WTC11 (cell line): ENCODE data around the gene MICAL2. TPM values are rescaled to one million over a fixed set of nuclear protein-coding genes. Genes with fewer than 3 reads are reported as not detected.

Source experiments
- ATAC-seq: fragments of 200-7000 bp; cut with Tn5 transposase; 2 replicates; pipeline ENCODE4 v1.10.0; 2021; ENCODE audit warnings: mild to moderate bottlenecking, moderate library complexity
- CTCF ChIA-PET: fragments of 300-600 bp; sonication (Branson Sonifier 250); formaldehyde crosslinking; loops from one replicate; lab custom pipeline; 2021; ENCODE audit warnings: antibody characterized with exemption; lab: Charles Lee
- POLR2A ChIA-PET: fragments of 350-600 bp; sonication (Branson Sonifier 250); formaldehyde crosslinking; loops from one replicate; lab custom pipeline; 2021; ENCODE audit warnings: antibody characterized with exemption; lab: Charles Lee
- DNase-seq: peaks from one replicate; pipeline ENCODE4 v3.0.0; 2021; ENCODE audit warnings: low spot score
- H3K27ac Mint-ChIP-seq: 2 replicates; pipeline ENCODE4 v1.8.0; 2021; ENCODE audit warnings: mixed read lengths
- H3K27me3 Mint-ChIP-seq: 2 replicates; pipeline ENCODE4 v1.8.0; 2021; ENCODE audit warnings: low read depth, mild to moderate bottlenecking, moderate library complexity, mixed read lengths
- H3K36me3 Mint-ChIP-seq: 2 replicates; pipeline ENCODE4 v1.8.0; 2021; ENCODE audit warnings: mixed read lengths
- H3K4me1 Mint-ChIP-seq: 2 replicates; pipeline ENCODE4 v1.8.0; 2022; ENCODE audit warnings: mixed read lengths
- H3K4me3 Mint-ChIP-seq: 2 replicates; pipeline ENCODE4 v1.8.0; 2021; ENCODE audit warnings: mild to moderate bottlenecking, moderate library complexity, mixed read lengths
- H3K9me3 Mint-ChIP-seq: 2 replicates; pipeline ENCODE4 v1.8.0; 2021; ENCODE audit warnings: mixed read lengths
- AR ChIP-seq: fragments of 250-450 bp; sonication (Bioruptor Pico); IDR thresholded peaks from 2 replicates; pipeline ENCODE4 v1.9.0; 2021; ENCODE audit warnings: mild to moderate bottlenecking
- JUN ChIP-seq: sonication (generic); formaldehyde crosslinking; IDR thresholded peaks from 2 replicates; pipeline ENCODE4 v1.8.0; 2023; ENCODE audit warnings: mild to moderate bottlenecking, missing genetic modification reagents
- MLX ChIP-seq: sonication (generic); formaldehyde crosslinking; IDR thresholded peaks from 2 replicates; pipeline ENCODE4 v1.8.1; 2023; ENCODE audit warnings: mild to moderate bottlenecking, missing genetic modification reagents, moderate library complexity
- MXD4 ChIP-seq: fragments of 250-450 bp; sonication (Bioruptor Pico); IDR thresholded peaks from 2 replicates; pipeline ENCODE4 v1.8.0; 2021; ENCODE audit warnings: mild to moderate bottlenecking, moderate library complexity, borderline replicate concordance
- NFYB ChIP-seq: sonication (generic); formaldehyde crosslinking; conservative IDR thresholded peaks from 2 replicates; pipeline ENCODE4 v1.8.0; 2022; ENCODE audit warnings: low read depth, missing genetic modification reagents
- STAT6 ChIP-seq: sonication (generic); formaldehyde crosslinking; conservative IDR thresholded peaks from 2 replicates; pipeline ENCODE4 v1.8.1; 2023; ENCODE audit warnings: mild to moderate bottlenecking, low read depth, missing genetic modification reagents, moderate library complexity
- USF2 ChIP-seq: sonication (generic); formaldehyde crosslinking; IDR thresholded peaks from 2 replicates; pipeline ENCODE4 v1.8.1; 2023; ENCODE audit warnings: mild to moderate bottlenecking, missing genetic modification reagents, moderate library complexity
- ZNF121 ChIP-seq: sonication (generic); formaldehyde crosslinking; IDR thresholded peaks from 2 replicates; pipeline ENCODE4 v1.8.0; 2023; ENCODE audit warnings: missing genetic modification reagents
- ZNF416 ChIP-seq: fragments of 250-450 bp; sonication (Bioruptor Pico); IDR thresholded peaks from 2 replicates; pipeline ENCODE4 v1.9.0; 2021; ENCODE audit warnings: mild to moderate bottlenecking, inconsistent platforms
- ZNF532 ChIP-seq: fragments of 250-450 bp; sonication (Bioruptor Pico); IDR thresholded peaks from 2 replicates; pipeline ENCODE4 v1.9.0; 2021; ENCODE audit warnings: mild to moderate bottlenecking, borderline replicate concordance
- total RNA-seq: library from RNA; stranded (reverse); gene quantifications from 3 replicates; pipeline ENCODE4 v1.2.3, GENCODE V29; 2021

Gene MICAL2
- total RNA-seq, 1 experiment from 2014 or later = 3.1 TPM

- H3K36me3 Mint-ChIP-seq = no peaks in the 10 kb centered on the region
- no peak for TF ChIP-seq STAT6 (CRISPR knock-in tag)
- H3K9me3 Mint-ChIP-seq = no peaks in the 10 kb centered on the region
- no peak overlapping the region for H3K27ac Mint-ChIP-seq
- DNase-seq = no peak
- H3K27me3 Mint-ChIP-seq = no peaks in the 10 kb centered on the region
- ATAC-seq = no peak
- ChIA-PET CTCF (no interaction called here), POLR2A (no interaction called here)
- no peaks in the 10 kb centered on the region for H3K4me1 Mint-ChIP-seq
- H3K4me3 Mint-ChIP-seq = no peak overlapping the region
Observed at GRCh38 chr11:12192794-12193514, 82.6 kb downstream of the MICAL2 start.

- no peaks in the 10 kb centered on the region for H3K9me3 Mint-ChIP-seq
- no peaks in the 10 kb centered on the region for H3K4me1 Mint-ChIP-seq
- H3K4me3 Mint-ChIP-seq = no peak overlapping the region
- H3K27ac Mint-ChIP-seq = no peak overlapping the region
- POLR2A ChIA-PET = no interaction called here
- no peak for ATAC-seq
- H3K36me3 Mint-ChIP-seq = no peaks in the 10 kb centered on the region
- TF ChIP-seq ZNF416 (CRISPR knock-in tag) (no peak), MLX (CRISPR knock-in tag) (no peak), MXD4 (CRISPR knock-in tag) (no peak), ZNF121 (CRISPR knock-in tag) (no peak), JUN (CRISPR knock-in tag) (no peak), AR (CRISPR knock-in tag) (no peak), ZNF532 (no peak), NFYB (CRISPR knock-in tag) (no peak), USF2 (CRISPR knock-in tag) (no peak)
- TF ChIP-seq, all 79 proteins: peak for 0
- no peak for DNase-seq
- CTCF ChIA-PET = no interaction called here
- H3K27me3 Mint-ChIP-seq = no peaks in the 10 kb centered on the region
Observed at GRCh38 chr11:12193515-12194336, 83.3 kb downstream of the MICAL2 start.
